ENCODE results near the gene ACSL5.
"Not testable (repeated sequence)": the region's sequence is repeated elsewhere in the genome, so short reads cannot be mapped to it uniquely, and the experiment has no call there.

Gene ACSL5

GRCh38 chr10:112421731-112422130 lies 47.8 kb downstream of the ACSL5 start:
- no peak for DNase-seq

- no peak for DNase-seq
Observed at GRCh38 chr10:112424651-112425050, 50.7 kb downstream of the ACSL5 start.

GRCh38 chr10:112426111-112426510 lies 52.2 kb downstream of the ACSL5 start:
- no peak for DNase-seq

- no peak for DNase-seq
Observed at GRCh38 chr10:112429147-112429546, 55.2 kb downstream of the ACSL5 start.

- no peak for DNase-seq
Observed at GRCh38 chr10:112429654-112430230, 55.8 kb downstream of the ACSL5 start.

GRCh38 chr10:112433136-112433535 lies 59.2 kb downstream of the ACSL5 start:
- no peak for DNase-seq

- no peak for DNase-seq
Observed at GRCh38 chr10:112434988-112435619, 61.2 kb downstream of the ACSL5 start.

GRCh38 chr10:112438356-112438755 lies 64.4 kb downstream of the ACSL5 start:
- DNase-seq, result no peak

- no peak for DNase-seq
Observed at GRCh38 chr10:112441520-112441919, 67.6 kb downstream of the ACSL5 start.

- DNase-seq, result no peak
Observed at GRCh38 chr10:112442063-112442462, 68.1 kb downstream of the ACSL5 start.

GRCh38 chr10:112446055-112446854 lies 72.3 kb downstream of the ACSL5 start:
- DNase-seq, result peak in 1 of 2 donors; percentile 18

- peak; percentile 83 to 86 for DNase-seq
Observed at GRCh38 chr10:112446855-112447619, 73.1 kb downstream of the ACSL5 start, which contains the start of the genes VTI1A and ZDHHC6. TSS of gene VTI1A (plus strand) at chr10:112447215. CDS start at chr10:112447374, 159 bp downstream. TSS of gene ZDHHC6 (minus strand) at chr10:112446914. CDS start at chr10:112445436, 1,478 bp downstream.

GRCh38 chr10:112447620-112447928 lies 73.7 kb downstream of the ACSL5 start:
- no peak for DNase-seq

- DNase-seq, result no peak
Observed at GRCh38 chr10:112448888-112449287, 75.0 kb downstream of the ACSL5 start.

GRCh38 chr10:112454910-112455779 lies 81.2 kb downstream of the ACSL5 start:
- no peak for DNase-seq

- no peak for DNase-seq
Observed at GRCh38 chr10:112456533-112456932, 82.6 kb downstream of the ACSL5 start.

- DNase-seq, result no peak
Observed at GRCh38 chr10:112460366-112460765, 86.5 kb downstream of the ACSL5 start.

GRCh38 chr10:112461029-112461887 lies 87.3 kb downstream of the ACSL5 start:
- DNase-seq, result peak; percentile 32 to 37

GRCh38 chr10:112464074-112464473 lies 90.2 kb downstream of the ACSL5 start:
- not testable (repeated sequence) for DNase-seq

- DNase-seq, result no peak
Observed at GRCh38 chr10:112465299-112465883, 91.5 kb downstream of the ACSL5 start.

GRCh38 chr10:112466802-112467201 lies 92.9 kb downstream of the ACSL5 start:
- DNase-seq, result no peak

Data from stimulated activated CD4-positive, alpha-beta T cell treated with anti-CD3 and anti-CD28 coated beads, Interleukin-2, amount 100 ng/mL, for 24 hours (primary cell).